GM12865 (cell line): ENCODE data around the gene CST3.
"Not testable (repeated sequence)": the region's sequence is repeated elsewhere in the genome, so short reads cannot be mapped to it uniquely, and the experiment has no call there.

Source experiments
- DNase-seq: peaks from one replicate; pipeline ENCODE4 v3.0.0; 2010; ENCODE audit warnings: low read depth
- H3K4me3 ChIP-seq: 2 replicates; pipeline ENCODE4 v1.5.1; 2011; ENCODE audit warnings: mild to moderate bottlenecking, low read depth, low read length, control low read depth
- CTCF ChIP-seq: IDR thresholded peaks from 2 replicates; pipeline ENCODE4 v1.5.1; 2011; ENCODE audit warnings: low read length, control low read depth, low read depth, inconsistent platforms; ENCODE audit not compliant: insufficient read depth; ENCODE audit errors: missing control alignments

Gene CST3

GRCh38 chr20:23663180-23663579, 25.4 kb upstream of the CST3 start:
- no peak overlapping the region for H3K4me3 ChIP-seq
- DNase-seq = no peak
- no peak for TF ChIP-seq CTCF

GRCh38 chr20:23662276-23662870, 24.6 kb upstream of the CST3 start:
- no peak for DNase-seq
- no peak for TF ChIP-seq CTCF
- H3K4me3 ChIP-seq = no peak overlapping the region

GRCh38 chr20:23661002-23661429, 23.3 kb upstream of the CST3 start:
- no peak overlapping the region for H3K4me3 ChIP-seq
- no peak for TF ChIP-seq CTCF
- no peak for DNase-seq

- DNase-seq = no peak
- H3K4me3 ChIP-seq = no peak overlapping the region
- TF ChIP-seq CTCF = no peak
Measured at GRCh38 chr20:23659989-23660837, 22.5 kb upstream of the CST3 start.

- not testable (repeated sequence) for DNase-seq, H3K4me3 ChIP-seq
Measured at GRCh38 chr20:23659610-23659988, 21.8 kb upstream of the CST3 start.

GRCh38 chr20:23658989-23659609, 21.3 kb upstream of the CST3 start:
- no peak overlapping the region for H3K4me3 ChIP-seq
- no peak for TF ChIP-seq CTCF
- no peak for DNase-seq

GRCh38 chr20:23658336-23658735, 20.6 kb upstream of the CST3 start:
- DNase-seq = no peak
- H3K4me3 ChIP-seq = no peak overlapping the region
- TF ChIP-seq CTCF = no peak
